K562 (cell line): ENCODE measurements around the gene B3GAT1. TPM values are rescaled to one million over a fixed set of nuclear protein-coding genes. Genes with fewer than 3 reads are reported as not detected.

Source experiments
- FOSL1 ChIP-seq: fragments of 200-800 bp; sonication (Bioruptor generic); conservative IDR thresholded peaks from 2 replicates; pipeline ENCODE4 v1.6.1; 2016; ENCODE audit warnings: missing genetic modification characterization, missing compliant biosample characterization
- HDAC6 ChIP-seq: IDR thresholded peaks from 2 replicates; pipeline ENCODE4 v1.6.1; 2012; ENCODE audit warnings: low read depth, mild to moderate bottlenecking, control low read depth, inconsistent platforms, low read length, moderate library complexity
- HMG20A ChIP-seq: fragments of 450-650 bp; formaldehyde crosslinking; conservative IDR thresholded peaks from 2 replicates; pipeline ENCODE4 v1.4.0; 2020; ENCODE audit warnings: mild to moderate bottlenecking, mixed read lengths
- KHSRP ChIP-seq: fragments of 450-650 bp; IDR thresholded peaks from 2 replicates; pipeline ENCODE4 v1.6.1; 2017
- L3MBTL2 ChIP-seq: fragments of 450-650 bp; IDR thresholded peaks from 2 replicates; pipeline ENCODE4 v1.6.1; 2016; ENCODE audit warnings: mild to moderate bottlenecking, moderate library complexity
- LCOR ChIP-seq: sonication (generic); formaldehyde crosslinking; IDR thresholded peaks from 2 replicates; pipeline ENCODE4 v1.8.0; 2022; ENCODE audit warnings: mild to moderate bottlenecking, missing genetic modification reagents
- PREB ChIP-seq: sonication (generic); formaldehyde crosslinking; IDR thresholded peaks from 2 replicates; pipeline ENCODE4 v1.8.1; 2023; ENCODE audit warnings: mild to moderate bottlenecking, missing genetic modification reagents
- SP2 ChIP-seq: IDR thresholded peaks from 2 replicates; pipeline ENCODE4 v1.6.1; 2011; ENCODE audit warnings: mild to moderate bottlenecking, low read depth, low read length, moderate library complexity; ENCODE audit not compliant: poor library complexity, severe bottlenecking; ENCODE audit errors: extremely low read depth
- SRSF7 ChIP-seq: fragments of 200-400 bp; formaldehyde crosslinking; optimal IDR thresholded peaks from 2 replicates; pipeline ENCODE3; 2017; ENCODE audit warnings: mild to moderate bottlenecking, low read depth, low read length
- ZNF444 ChIP-seq: fragments of 250-450 bp; sonication (Bioruptor Pico); IDR thresholded peaks from 2 replicates; pipeline ENCODE4 v1.4.0; 2020; ENCODE audit warnings: mild to moderate bottlenecking, moderate library complexity
- ZNF551 ChIP-seq: fragments of 250-450 bp; sonication (Bioruptor Pico); IDR thresholded peaks from 2 replicates; pipeline ENCODE4 v1.5.0; 2021; ENCODE audit warnings: mild to moderate bottlenecking, moderate library complexity
- ZNF717 ChIP-seq: fragments of 250-450 bp; sonication (Bioruptor Pico); IDR thresholded peaks from 2 replicates; pipeline ENCODE4 v1.5.0; 2021
- polyA plus RNA-seq, 8 experiments: library from polyadenylated mRNA; depleted of rRNA in 4 of 8; stranded (reverse) in 5 of 8; unstranded in 3 of 8; fragments of >200 nt; fragmentation: Nextera tagmentation in 2 of 8; fragmentation: Illumina TruSeq in 1 of 8; extraction: Ambion mirVana in 2 of 8; extraction: Trizol in 1 of 8; gene quantifications; 2 replicates each; pipeline versions ENCODE4 v1.2.1 to v1.2.3, GENCODE V29; 2011 to 2014; ENCODE audit warnings: inconsistent platforms in 1 of 8, missing spikeins in 1 of 8
- total RNA-seq, 7 experiments: library from RNA; depleted of rRNA in 6 of 7; stranded (reverse); fragments of >200 nt in 6 of 7; fragmentation: Illumina TruSeq in 2 of 7; extraction: Trizol in 2 of 7; gene quantifications; 2 replicates each; pipeline versions ENCODE4 v1.2.1 to v1.2.3, GENCODE V29; 2011 to 2021; ENCODE audit warnings: low replicate concordance in 1 of 7
- TF ChIP-seq, protein P1 (sequence below): fragments of 250-450 bp; sonication (Bioruptor Pico); IDR thresholded peaks from 2 replicates; pipeline ENCODE4 v1.8.0; 2022; ENCODE audit warnings: inconsistent platforms, mild to moderate bottlenecking, moderate library complexity, borderline replicate concordance

B3GAT1 gene
- total and polyA plus RNA-seq, 9 of the 15 experiments (the other 6 are each of a cell fraction or from before 2014, with no cell fraction given) = 0.01 to 0.53 (median 0.14) TPM; not detected in 1

GRCh38 chr11:134343646-134344045, 68.4 kb downstream of the B3GAT1 start (continued):
- TF ChIP-seq HMG20A (CRISPR knock-in tag) (no peak), FOSL1 (no peak), ZNF444 (CRISPR knock-in tag) (no peak), KHSRP (no peak), PREB (CRISPR knock-in tag) (no peak), ZNF551 (CRISPR knock-in tag) (no peak), LCOR (CRISPR knock-in tag) (no peak), SP2 (no peak), L3MBTL2 (no peak), ZNF717 (no peak), HDAC6 (no peak), SRSF7 (no peak)
- TF ChIP-seq, protein P1, sequence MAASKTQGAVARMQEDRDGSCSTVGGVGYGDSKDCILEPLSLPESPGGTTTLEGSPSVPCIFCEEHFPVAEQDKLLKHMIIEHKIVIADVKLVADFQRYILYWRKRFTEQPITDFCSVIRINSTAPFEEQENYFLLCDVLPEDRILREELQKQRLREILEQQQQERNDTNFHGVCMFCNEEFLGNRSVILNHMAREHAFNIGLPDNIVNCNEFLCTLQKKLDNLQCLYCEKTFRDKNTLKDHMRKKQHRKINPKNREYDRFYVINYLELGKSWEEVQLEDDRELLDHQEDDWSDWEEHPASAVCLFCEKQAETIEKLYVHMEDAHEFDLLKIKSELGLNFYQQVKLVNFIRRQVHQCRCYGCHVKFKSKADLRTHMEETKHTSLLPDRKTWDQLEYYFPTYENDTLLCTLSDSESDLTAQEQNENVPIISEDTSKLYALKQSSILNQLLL (CRISPR knock-in tag) = no peak
